HG02943 (cell line): Measurements from ENCODE around the gene BTNL3.
"Not testable (repeated sequence)": the region's sequence is repeated elsewhere in the genome, so short reads cannot be mapped to it uniquely, and the experiment has no call there.

Experiments used
- ATAC-seq: cut with Tn5 transposase; IDR thresholded peaks from one replicate; pipeline ENCODE4 v1.9.1; 2021; ENCODE audit warnings: mild to moderate bottlenecking, low read depth, moderate library complexity; ENCODE audit not compliant: unreplicated experiment

The BTNL3 gene

DNA sequence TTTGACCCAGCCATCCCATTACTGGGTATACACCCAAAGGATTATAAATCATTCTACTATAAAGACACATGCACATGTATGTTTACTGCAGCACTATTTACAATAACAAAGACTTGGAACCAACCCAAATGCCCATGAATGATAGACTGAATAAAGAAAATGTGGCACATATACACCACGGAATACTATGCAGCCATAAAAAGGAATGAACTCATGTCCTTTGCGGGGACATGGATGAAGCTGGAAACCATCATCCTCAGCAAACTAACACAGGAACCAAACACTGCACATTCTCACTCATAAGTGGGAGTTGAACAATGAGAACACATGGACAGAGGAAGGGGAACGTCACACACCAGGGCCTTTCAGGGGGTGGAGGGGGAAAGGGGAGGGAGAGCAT lies 28.8 kb downstream of the BTNL3 start:
- ATAC-seq: not testable (repeated sequence)

DNA sequence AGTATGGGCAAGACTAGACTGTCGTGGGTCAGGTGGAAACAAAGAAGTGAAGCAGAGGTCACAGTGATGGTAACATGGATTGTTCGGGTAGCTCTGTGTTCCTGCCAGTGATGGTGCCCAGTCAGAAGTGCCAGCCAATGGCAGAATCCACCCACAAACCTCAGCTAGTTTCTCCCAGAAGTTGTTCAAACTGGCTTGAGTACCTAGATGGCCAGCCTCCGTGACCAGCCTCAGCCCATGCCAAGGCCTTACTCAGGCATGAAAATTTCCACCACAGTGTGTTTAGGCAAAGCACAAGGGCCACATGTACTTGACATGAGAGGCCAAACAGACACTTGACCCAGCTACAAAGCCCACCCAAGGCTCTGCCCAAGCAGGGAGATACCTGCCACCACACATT lies 32.0 kb downstream of the BTNL3 start:
- ATAC-seq: no peak

DNA sequence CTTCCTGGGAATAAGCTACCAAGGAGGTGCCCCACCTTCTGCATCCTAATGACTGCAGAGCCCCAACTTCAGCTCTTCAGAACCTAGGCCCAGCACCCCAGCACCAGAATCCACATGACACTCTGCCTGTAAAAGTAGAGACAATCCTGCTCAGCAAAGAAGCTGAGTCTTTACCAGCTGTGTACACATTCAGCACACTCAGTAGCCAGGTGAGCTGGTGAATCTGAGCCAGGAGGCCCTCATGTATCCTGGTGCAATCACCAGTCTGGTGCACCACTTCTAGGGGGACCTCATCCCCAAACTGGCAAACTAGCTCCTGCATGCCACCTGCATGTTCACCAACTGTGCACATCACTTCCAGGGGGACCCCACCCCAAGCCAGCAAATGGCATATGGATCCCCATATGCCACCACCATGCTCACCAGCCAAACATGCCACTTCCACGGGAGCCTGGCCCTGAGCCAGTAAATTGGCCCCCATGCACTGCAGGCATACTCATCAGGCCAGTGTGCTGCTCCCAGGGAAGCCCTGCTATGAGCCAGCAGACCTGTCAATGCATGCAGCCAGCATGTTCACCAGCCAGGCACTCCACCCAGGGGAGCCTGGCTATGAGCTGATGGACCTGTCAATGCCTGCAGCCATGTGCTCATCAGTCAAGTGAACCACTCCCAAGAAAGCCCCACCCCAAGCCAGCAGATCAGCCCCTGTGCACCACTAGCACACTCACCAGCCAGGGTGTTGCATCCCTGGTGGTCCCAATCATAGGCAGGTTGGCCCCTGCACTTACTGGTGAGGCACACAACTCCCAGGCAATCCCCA lies 35.8 kb downstream of the BTNL3 start:
- ATAC-seq: no peak

DNA sequence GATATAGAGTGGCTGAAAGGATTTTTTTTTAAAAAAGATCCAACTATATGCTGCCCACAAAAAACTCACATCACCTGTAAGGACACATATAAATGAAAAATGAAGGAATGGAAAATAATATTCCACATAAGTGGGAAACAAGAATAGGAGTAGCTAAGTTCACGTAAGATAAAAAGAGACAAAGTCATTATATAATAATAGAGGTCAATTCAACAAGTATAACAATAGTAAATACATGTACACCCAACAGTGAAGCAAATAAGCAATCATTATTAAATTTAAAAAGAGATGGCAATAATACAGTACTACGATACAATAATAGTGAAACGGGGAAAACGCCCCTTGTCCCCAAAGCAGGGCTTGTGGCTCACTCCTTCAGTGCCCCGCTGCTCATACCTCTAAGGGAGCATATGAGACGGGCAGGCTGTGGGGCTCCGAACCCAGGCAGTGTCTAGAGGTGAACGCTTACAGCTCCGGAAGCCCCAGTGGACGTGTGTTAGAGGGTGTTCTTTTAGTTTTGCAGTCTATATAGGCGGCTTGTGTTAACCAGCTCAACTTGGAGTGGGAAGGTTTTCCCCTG lies 38.9 kb downstream of the BTNL3 start:
- no peak for ATAC-seq

DNA sequence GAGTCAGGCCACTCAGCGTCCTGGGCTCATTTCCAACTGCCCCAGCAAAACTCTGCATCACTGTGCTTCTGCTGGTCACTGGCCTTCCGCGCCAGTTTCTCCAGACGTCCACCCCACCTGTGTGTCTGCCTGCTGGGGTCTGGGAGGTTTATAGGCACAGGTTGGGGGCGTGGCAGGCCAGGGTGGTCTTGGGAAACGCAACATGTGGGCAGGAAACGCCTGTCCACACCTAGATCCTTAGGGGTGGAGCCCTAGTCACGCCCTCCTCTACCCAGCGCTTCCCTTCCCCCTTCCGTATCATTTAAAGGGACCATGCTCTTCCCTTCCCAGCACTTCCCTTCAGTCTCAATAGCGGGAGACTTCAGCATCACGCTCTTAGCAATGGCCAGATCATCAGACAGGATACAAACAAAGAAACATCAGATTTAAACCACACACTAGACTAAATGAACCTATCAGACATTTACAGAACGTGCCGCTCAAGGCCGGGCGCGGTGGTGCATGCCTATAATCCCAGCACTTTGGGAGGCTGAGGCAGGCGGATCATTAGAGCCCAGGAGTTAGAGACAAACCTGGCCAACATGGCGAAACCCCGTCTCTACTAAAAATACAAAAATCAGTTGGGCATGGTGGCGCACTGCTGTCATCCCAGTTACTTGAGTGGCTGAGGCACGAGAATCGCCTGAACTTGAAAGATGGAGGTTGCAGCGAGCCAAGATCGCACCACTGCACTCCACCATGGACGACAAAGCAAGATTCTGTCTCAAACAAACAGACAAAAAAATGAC lies 39.6 kb downstream of the BTNL3 start:
- no peak for ATAC-seq

DNA sequence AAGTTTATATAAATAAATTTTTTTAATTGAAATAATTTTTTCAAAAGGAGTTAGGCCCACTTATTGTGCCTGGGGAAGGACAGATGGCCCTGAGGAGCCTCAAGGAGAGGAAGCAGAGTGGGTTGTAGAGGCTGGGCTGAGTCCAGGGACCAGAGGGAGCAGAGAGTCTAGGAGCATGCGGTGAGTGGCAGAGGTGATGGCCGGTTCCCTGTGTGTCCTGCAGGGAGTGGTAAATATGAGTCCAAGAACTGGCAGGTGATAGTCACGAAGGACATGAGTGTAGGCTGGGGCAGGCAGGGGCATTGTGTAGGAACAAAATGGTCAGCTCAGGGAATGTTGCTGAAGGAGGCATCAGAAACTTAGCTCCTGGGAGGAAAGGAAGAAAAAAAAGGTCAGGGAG lies 43.1 kb downstream of the BTNL3 start:
- ATAC-seq: no peak

DNA sequence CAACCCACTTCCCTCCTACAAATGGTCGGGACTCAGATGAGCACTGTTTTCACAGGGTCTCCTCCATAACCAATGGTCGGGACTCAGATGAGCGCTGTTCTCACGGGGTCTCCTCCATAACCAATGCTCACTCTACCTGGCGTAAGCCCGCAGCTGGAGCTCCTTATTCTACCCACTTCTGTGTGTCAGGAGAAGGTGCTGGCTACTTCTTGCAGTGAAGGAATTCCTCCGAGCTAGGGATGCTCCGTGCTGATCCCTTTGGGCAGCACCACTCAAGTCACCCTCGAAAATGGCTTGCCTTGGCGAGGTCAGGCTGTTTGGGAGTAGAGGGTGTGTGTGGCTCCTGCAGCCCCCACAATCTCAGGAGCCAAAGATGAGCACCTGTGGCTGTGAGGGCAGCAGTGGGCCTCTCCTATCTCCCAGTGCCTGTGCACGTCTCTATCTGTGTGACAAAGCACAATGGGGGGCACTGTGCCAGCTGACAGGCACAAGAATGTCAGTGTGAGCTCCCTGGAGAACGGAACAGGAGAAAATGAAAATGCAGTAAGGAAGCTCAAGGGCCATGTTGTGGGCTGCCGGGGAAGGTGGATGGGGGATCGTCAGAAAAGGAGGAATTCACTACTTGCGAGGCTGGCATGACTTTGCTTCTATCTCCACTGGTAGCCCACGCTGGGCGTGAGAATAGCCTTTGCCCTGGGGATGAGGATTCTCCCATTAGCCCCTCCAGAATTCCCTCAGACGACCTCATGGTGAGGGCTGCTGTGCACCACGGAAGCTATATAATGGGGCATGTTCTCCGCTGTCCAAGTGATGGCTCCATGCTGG lies 47.6 kb downstream of the BTNL3 start:
- no peak for ATAC-seq

DNA sequence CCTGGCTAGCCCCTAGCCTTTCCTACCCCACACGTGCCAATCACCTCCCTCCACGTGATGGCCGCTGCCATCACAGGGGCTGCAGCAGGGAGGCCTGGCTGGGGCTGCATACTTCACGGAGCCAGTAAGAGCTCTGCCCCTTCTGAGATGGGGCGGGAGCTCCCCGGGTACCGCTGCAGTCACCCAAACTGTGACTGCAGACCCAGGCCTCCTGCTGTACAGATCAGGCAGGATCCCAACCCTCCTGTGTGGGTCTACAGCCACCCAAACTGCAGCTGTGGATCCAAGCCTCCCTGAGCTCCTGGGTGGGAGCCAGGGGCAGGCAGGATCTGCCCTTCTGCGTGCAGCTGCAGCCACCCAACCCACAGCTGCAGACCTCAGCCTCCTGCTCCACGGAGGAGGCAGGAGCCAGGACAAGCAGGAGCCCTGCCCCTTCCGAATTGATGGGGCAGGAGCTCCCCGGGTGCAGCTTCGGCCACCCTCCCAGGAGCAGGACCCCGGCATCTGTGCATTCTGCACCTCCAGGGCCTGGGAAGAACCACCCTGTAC lies 48.2 kb downstream of the BTNL3 start:
- no peak for ATAC-seq

DNA sequence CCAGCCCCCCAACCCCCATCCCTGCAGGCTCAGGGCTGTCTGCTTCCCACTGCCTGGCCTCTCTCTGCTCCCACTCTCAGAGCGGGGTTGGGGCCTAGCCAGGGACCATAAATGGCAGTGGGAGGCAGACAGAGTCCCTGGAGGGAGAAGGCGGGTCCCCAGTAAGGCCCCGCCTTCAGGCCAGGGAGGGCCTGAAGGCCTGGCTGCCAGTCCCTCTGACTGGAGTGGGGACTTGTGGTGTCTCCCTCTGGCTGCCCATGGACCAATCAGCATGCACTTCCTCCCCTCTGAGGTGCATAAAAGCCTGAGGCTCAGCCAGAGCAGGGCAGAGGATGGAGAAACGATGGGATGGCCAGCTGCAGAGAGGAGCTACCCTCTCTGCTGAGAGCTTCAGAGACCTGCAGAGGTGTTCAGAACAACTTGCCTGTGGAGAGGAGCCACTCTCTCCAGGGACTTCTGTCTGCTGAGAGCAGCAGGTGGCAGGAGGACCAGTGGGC lies 48.8 kb downstream of the BTNL3 start:
- ATAC-seq: no peak

DNA sequence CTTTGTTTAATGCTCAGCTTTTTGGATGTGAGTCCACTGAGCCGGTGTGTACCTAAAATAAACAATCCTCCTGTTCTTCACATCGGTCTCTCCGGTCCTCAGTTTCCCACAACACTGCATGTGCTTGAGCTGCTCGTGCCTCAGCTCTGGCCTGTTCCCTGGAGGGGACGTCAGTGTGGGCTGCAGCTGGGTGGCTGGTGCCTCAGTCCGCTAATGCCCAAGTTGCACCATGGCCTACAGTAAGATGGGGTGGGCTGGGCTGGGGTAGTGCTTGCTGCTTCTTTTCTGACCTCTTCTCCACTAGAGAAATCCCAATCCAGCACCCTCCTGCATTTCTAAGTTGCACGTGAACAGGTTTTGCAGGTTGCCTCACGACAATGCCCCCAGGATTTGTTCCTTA lies 50.8 kb downstream of the BTNL3 start:
- ATAC-seq: no peak

DNA sequence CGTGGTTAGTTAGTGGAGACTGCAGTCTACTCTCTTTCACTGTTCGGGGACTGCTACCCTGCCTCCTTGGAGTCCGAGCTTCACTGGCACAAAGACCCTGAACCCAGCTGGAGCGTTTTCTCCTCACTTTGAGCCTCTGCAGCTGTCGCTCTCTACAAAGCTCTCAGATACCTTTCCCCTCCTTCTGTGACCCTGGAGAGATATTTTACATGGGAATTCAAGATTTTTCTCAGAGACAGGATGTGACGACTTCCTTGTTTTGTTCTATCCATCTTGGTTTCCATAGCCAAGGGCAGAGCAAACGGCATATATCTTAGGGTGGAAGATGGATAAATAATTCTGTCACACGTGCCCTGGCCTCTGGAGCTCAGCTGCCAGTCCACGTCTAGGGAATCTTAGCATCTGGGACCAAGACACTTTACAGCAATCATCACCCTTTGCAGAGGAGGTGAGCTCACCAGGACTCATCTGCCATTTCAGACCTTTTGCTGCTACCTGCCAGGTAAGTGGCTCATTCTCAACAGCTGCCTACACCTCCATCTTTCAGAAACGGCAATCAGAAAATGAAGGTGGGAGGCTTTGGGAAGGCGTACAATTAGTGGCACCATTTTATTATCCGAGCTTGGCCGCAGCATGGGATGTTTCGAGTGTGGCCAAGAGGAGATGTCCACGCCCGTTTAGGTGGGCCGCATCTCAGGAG lies 51.4 kb downstream of the BTNL3 start, which contains the start of gene BTNL9:
TSS of gene BTNL9 (plus strand) at position 336 of the 700 bp plus-strand sequence. CDS start 5,224 bp downstream, outside the sequence.
- no peak for ATAC-seq

DNA sequence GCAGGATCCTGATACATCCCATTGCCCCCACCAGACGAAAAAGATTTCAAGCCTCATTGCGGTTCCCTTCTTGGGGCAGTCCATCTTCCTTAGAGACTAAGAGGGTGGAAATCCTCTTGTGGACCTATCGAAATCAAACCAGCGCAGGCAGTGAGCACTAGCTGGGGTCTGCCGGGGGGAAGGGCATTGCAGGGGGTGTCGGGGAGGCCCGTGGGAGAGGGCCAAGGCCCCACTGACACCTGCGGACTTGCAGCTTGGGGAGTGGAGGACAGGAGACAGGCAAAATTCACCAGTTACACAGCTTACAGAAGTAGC lies 51.9 kb downstream of the BTNL3 start:
- ATAC-seq: no peak

DNA sequence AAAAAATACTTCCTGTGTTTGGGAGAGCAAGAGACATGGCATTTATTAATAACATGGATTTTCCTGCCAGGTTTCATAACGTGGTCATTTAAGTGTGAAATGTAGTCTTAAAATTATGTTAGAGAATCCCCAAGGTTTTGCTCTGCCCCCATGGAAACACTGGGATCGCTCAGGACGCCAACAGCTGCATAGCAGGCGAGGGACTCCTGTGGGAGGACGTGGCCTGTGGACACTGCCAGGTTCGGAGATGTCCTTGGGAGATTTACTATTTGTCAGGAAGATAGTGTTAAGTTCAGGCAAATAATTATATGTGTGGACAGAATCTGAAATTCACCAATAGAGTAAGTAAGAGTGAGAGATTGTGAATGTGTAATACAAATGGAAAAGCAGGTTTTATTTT lies 52.4 kb downstream of the BTNL3 start:
- no peak for ATAC-seq

DNA sequence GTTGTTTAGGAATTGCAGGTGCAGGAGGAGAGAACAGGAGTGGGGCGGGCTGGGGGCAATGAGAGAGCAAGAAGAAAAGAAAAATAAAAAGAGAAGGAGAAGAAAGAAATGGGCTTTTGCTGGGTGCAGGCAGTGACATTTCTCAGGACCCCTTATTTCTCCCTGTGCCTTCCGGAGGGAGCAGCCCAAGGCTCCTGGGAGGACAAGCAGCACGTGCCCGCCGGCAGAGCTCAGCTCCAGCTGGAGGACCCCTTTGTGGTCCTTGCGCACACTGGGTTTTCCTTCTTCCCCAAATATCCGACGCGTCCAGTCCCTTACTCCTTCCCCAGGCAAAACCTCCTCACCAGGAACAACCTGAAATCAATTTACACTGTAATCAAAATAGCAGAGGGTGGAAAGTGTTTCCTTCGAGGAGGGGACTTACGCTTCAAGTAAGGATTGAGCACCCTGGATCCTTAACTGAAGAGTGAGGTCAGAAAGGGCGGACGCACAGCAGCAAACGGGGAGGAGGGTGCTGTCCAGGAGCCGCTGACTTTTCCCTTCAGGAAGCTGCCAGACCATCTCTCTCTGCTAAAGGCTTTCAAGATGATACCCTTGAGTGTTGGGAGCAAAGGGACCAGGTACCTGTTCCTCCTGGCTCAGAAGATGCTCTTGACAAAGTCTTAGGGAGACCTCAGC lies 53.5 kb downstream of the BTNL3 start:
- ATAC-seq: no peak

DNA sequence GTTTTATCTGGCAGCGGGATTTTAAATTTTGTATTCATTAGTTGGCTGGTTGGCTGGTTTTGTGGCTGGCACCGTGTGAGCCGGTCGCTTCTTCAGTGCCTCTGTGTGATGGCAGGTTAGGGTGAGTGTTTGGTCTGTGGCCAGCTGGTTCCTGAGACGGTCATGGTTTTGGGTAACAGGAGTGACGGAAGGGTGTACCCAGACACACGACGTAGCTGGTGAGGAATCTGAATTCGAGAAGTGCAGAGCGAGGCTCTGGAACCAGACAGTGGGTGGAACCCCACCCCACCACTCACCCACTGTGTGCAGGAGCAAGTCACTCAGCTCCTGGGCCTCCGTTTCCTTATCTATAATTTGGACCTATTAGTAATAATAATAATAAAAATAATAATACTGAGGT lies 54.1 kb downstream of the BTNL3 start:
- no peak for ATAC-seq

DNA sequence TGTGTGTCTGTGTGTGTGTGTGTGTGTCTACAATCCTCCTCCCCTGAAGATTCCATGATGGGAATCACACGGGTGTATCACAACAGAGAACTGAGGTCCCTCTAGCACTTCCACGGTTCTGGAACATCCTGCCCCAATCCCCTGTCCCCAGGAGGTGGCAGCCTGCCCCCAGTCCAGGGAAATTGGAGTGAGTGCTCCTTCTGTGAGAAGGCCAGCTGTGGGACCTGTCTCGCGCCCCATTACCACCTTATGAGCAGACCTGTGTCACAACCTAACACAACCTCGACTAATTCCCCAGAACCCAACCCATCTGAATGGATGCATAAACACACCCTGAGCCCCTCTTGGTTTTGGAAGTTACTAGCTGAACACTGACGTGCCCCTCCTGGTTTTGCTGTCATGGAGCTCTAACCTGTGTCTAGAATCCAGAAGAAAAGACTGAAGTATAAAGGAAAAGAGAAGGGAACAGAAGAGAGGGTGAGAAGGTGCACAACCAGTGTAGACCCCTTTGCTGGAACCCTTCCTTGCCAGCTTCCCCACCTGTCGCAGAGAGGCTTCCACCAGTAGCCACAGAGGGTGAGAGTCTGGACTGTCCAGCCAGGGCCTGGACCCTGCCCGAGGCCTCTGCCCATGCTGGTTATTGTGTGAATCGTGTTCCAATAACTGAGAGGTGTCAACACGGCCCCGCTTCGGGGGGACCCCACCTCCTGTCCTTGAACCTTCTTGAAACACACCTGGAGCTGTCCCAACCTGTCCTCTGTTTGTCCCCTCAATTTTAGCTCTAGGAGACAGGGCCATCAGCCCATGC lies 54.8 kb downstream of the BTNL3 start:
- no peak for ATAC-seq

DNA sequence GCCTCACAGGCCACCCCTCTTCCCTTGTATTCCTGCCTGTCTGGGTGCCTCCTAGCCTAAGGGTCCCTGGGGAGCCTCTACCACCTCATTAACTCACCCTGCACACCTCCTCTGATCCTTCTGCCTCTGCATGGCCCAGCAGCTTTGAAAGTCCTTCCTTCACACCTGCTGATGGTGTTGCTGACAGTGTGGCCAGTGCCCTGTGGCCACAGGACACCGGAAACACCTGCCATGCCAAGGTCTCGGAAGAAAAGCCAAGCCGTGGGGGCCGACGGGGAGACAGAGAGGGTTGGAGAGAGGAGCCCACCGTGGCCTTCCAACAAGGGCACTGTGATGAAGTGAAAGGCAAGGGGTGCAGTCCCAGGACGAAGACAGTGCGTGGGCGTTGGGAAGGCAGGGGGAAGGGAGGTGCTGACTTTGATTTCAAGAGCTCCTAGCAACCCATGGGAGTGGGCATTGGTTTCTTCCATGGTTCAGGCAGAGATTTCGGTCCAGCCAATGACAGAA lies 55.5 kb downstream of the BTNL3 start:
- ATAC-seq: no peak

DNA sequence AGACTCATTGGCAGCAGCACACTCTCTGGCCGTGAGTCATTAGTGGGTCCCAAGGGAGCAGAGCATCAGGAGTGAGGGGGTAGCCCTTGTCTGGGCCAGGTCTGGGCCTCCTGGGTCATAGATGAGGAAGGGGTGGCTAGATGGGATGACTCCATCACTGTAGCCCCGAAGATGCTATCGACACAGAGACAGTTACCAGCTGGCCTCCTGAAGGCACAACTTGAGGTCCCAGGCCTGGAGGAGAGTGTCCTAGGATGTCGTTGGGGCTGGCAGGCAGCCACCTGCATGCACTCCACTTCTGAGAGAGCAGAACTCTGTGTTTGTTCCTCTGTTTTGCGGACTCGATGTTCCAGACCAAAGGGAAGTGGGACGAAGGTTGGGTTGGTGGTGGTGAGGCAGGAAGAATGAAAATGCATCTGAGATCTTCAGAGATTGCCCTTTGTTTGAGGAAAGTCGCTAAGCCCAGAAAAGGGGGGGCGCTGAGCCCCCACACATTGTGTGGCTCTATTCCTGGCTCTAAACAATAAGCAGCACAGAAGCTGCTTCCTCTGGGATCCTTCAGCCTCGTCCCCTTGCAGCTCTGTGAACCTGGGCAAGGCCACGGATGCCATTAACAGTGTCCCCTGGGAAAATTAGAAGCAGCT lies 56.1 kb downstream of the BTNL3 start:
- no peak for ATAC-seq
